HepG2 (cell line): ENCODE data around the gene PTCH1. TPM values are rescaled to one million over a fixed set of nuclear protein-coding genes. Genes with fewer than 3 reads are reported as not detected.

Experiments
- CBFB ChIP-seq: sonication (generic); formaldehyde crosslinking; IDR thresholded peaks from 2 replicates; pipeline ENCODE4 v1.4.0; 2020; ENCODE audit warnings: missing genetic modification reagents
- DNMT1 ChIP-seq: sonication (generic); formaldehyde crosslinking; IDR thresholded peaks from 2 replicates; pipeline ENCODE4 v1.5.1; 2020; ENCODE audit warnings: mild to moderate bottlenecking, missing genetic modification reagents
- GLI4 ChIP-seq: sonication (generic); formaldehyde crosslinking; IDR thresholded peaks from 2 replicates; pipeline ENCODE4 v1.5.1; 2020; ENCODE audit warnings: missing genetic modification reagents, mild to moderate bottlenecking, moderate library complexity, borderline replicate concordance
- KDM2A ChIP-seq: sonication (generic); formaldehyde crosslinking; IDR thresholded peaks from 2 replicates; pipeline ENCODE4 v1.4.0; 2020; ENCODE audit warnings: low read depth, missing genetic modification reagents, borderline replicate concordance
- MTA1 ChIP-seq: sonication (generic); formaldehyde crosslinking; IDR thresholded peaks from 2 replicates; pipeline ENCODE4 v1.4.0; 2020; ENCODE audit warnings: missing genetic modification reagents, mild to moderate bottlenecking, borderline replicate concordance
- NFE2L2 ChIP-seq: fragments of 150-350 bp; IDR thresholded peaks from 2 replicates; pipeline ENCODE4 v1.6.1; 2014; ENCODE audit warnings: low read length
- POLR2AphosphoS2 ChIP-seq: IDR thresholded peaks from 2 replicates; pipeline ENCODE4 v1.6.1; 2011; ENCODE audit warnings: low read depth, low read length, improper control_type of control experiment
- SOX13 ChIP-seq, 3 experiments: fragments of 450-650 bp in 1 of 3; sonication (generic) in 1 of 3; formaldehyde crosslinking in 1 of 3; IDR thresholded peaks in 2 of 3; conservative IDR thresholded peaks in 1 of 3; 2 replicates each; pipeline versions ENCODE4 v1.5.0 to v1.6.1; 2016 to 2020; ENCODE audit warnings: antibody characterized with exemption in 1 of 3, mild to moderate bottlenecking in 1 of 3, missing compliant biosample characterization in 1 of 3, missing genetic modification reagents in 1 of 3, moderate library complexity in 1 of 3
- TBX2 ChIP-seq: sonication (generic); formaldehyde crosslinking; IDR thresholded peaks from 2 replicates; pipeline ENCODE4 v1.5.0; 2020; ENCODE audit warnings: missing genetic modification reagents, mild to moderate bottlenecking, borderline replicate concordance
- ZFY ChIP-seq: sonication (generic); formaldehyde crosslinking; IDR thresholded peaks from 2 replicates; pipeline ENCODE4 v1.4.0; 2020; ENCODE audit warnings: missing genetic modification reagents
- ZNF614 ChIP-seq: IDR thresholded peaks from 2 replicates; pipeline ENCODE4 v1.6.1; 2018; ENCODE audit warnings: missing biosample characterization, missing genetic modification reagents, inconsistent platforms, borderline replicate concordance
- ZNF678 ChIP-seq: sonication (generic); formaldehyde crosslinking; IDR thresholded peaks from 2 replicates; pipeline ENCODE4 v1.4.0; 2020; ENCODE audit warnings: mild to moderate bottlenecking, missing genetic modification reagents
- ZNF761 ChIP-seq: sonication (generic); formaldehyde crosslinking; conservative IDR thresholded peaks from 2 replicates; pipeline ENCODE4 v1.4.0; 2020; ENCODE audit warnings: mild to moderate bottlenecking, missing genetic modification reagents
- ZSCAN20 ChIP-seq: sonication (generic); formaldehyde crosslinking; IDR thresholded peaks from 2 replicates; pipeline ENCODE4 v1.4.0; 2020; ENCODE audit warnings: missing genetic modification reagents, mild to moderate bottlenecking, borderline replicate concordance
- polyA plus RNA-seq, 8 experiments: library from polyadenylated mRNA; depleted of rRNA in 3 of 8; stranded (reverse) in 7 of 8; unstranded in 1 of 8; fragments of >200 nt; fragmentation: Illumina TruSeq in 4 of 8; extraction: Trizol in 4 of 8; gene quantifications; 2 replicates each; pipeline versions ENCODE4 v1.2.1 to v1.2.3, GENCODE V29; 2011 to 2016; ENCODE audit warnings: low read depth in 4 of 8, missing spikeins in 1 of 8, mixed read lengths in 1 of 8; ENCODE audit not compliant: insufficient read depth in 1 of 8
- total RNA-seq, 5 experiments: library from RNA; depleted of rRNA; stranded (reverse); fragments of >200 nt; fragmentation: Illumina TruSeq; extraction: Trizol; gene quantifications; 2 replicates each; pipeline ENCODE4 v1.2.3, GENCODE V29; 2016; ENCODE audit warnings: low read depth in 1 of 5
- TF ChIP-seq, protein P1 (sequence below): sonication (generic); formaldehyde crosslinking; IDR thresholded peaks from one replicate; pipeline ENCODE4 v1.5.1; 2020; ENCODE audit warnings: mild to moderate bottlenecking, missing genetic modification reagents; ENCODE audit errors: not compliant biosample characterization
- TF ChIP-seq, protein P2 (sequence below): sonication (generic); formaldehyde crosslinking; IDR thresholded peaks from 2 replicates; pipeline ENCODE4 v1.8.0; 2022; ENCODE audit warnings: missing genetic modification reagents, low read depth, mild to moderate bottlenecking, borderline replicate concordance
- TF ChIP-seq, protein P3 (sequence below): sonication (generic); formaldehyde crosslinking; IDR thresholded peaks from 2 replicates; pipeline ENCODE4 v1.5.0; 2020; ENCODE audit warnings: missing genetic modification reagents
- TF ChIP-seq, protein P4 (sequence below): sonication (generic); formaldehyde crosslinking; IDR thresholded peaks from 2 replicates; pipeline ENCODE4 v1.8.0; 2022; ENCODE audit warnings: mild to moderate bottlenecking, missing genetic modification reagents; ENCODE audit not compliant: insufficient replicate concordance

PTCH1 gene
- total and polyA plus RNA-seq, 2 of the 13 experiments (the other 11 are each of a cell fraction or from before 2014, with no cell fraction given) = 2.8 to 3.9 TPM

DNA sequence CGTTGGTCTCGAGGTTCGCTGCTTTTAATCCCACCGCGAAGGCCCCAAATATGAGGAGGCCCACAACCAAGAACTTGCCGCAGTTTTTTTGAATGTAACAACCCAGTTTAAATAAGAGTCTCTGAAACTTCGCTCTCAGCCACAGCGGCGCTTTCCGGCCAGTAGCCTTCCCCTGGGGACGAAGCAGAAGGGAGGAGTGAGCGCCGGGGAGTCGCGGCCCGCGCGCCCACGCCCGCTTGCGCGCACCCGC lies 10.4 kb downstream of the PTCH1 start (continued):
- TF ChIP-seq, protein P1, sequence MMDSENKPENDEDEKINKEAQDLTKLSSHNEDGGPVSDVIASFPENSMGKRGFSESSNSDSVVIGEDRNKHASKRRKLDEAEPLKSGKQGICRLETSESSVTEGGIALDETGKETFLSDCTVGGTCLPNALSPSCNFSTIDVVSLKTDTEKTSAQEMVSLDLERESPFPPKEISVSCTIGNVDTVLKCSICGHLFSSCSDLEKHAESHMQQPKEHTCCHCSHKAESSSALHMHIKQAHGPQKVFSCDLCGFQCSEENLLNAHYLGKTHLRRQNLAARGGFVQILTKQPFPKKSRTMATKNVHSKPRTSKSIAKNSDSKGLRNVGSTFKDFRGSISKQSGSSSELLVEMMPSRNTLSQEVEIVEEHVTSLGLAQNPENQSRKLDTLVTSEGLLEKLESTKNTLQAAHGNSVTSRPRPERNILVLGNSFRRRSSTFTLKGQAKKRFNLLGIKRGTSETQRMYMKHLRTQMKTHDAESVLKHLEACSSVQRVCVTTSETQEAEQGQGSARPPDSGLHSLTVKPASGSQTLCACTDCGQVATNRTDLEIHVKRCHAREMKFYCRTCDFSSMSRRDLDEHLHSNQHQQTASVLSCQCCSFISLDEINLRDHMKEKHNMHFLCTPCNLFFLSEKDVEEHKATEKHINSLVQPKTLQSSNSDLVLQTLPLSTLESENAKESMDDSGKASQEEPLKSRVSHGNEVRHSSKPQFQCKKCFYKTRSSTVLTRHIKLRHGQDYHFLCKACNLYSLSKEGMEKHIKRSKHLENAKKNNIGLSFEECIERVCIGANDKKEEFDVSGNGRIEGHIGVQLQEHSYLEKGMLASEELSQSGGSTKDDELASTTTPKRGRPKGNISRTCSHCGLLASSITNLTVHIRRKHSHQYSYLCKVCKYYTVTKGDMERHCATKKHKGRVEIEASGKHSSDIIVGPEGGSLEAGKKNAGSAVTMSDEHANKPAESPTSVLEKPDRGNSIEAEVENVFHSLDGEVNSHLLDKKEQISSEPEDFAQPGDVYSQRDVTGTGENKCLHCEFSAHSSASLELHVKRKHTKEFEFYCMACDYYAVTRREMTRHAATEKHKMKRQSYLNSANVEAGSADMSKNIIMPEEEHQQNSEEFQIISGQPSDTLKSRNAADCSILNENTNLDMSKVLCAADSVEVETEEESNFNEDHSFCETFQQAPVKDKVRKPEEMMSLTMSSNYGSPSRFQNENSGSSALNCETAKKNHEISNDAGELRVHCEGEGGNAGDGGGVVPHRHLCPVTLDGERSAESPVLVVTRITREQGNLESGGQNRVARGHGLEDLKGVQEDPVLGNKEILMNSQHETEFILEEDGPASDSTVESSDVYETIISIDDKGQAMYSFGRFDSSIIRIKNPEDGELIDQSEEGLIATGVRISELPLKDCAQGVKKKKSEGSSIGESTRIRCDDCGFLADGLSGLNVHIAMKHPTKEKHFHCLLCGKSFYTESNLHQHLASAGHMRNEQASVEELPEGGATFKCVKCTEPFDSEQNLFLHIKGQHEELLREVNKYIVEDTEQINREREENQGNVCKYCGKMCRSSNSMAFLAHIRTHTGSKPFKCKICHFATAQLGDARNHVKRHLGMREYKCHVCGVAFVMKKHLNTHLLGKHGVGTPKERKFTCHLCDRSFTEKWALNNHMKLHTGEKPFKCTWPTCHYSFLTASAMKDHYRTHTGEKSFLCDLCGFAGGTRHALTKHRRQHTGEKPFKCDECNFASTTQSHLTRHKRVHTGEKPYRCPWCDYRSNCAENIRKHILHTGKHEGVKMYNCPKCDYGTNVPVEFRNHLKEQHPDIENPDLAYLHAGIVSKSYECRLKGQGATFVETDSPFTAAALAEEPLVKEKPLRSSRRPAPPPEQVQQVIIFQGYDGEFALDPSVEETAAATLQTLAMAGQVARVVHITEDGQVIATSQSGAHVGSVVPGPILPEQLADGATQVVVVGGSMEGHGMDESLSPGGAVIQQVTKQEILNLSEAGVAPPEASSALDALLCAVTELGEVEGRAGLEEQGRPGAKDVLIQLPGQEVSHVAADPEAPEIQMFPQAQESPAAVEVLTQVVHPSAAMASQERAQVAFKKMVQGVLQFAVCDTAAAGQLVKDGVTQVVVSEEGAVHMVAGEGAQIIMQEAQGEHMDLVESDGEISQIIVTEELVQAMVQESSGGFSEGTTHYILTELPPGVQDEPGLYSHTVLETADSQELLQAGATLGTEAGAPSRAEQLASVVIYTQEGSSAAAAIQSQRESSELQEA = peak; percentile 25
- TF ChIP-seq, protein P2, sequence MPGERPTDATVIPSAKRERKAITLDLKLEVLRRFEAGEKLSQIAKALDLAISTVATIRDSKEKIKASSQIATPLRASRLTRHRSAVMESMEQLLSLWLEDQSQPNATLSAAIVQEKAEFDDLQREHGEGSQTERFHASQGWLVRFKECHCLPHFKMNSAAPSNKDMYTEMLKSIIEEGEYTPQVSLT = no peak
- TF ChIP-seq TBX2 (CRISPR knock-in tag) (peak; percentile 17; the same call in 1 of the 2 replicates), ZSCAN20 (CRISPR knock-in tag) (0 out of 2 replicates have a peak, but pooled peaks have one; percentile 20), DNMT1 (CRISPR knock-in tag) (no peak), GLI4 (CRISPR knock-in tag) (no peak), ZNF761 (CRISPR knock-in tag) (no peak), CBFB (CRISPR knock-in tag) (no peak), NFE2L2 (no peak), ZFY (CRISPR knock-in tag) (0 out of 2 replicates have a peak, but pooled peaks have one; percentile 49), POLR2AphosphoS2 (no peak), ZNF678 (CRISPR knock-in tag) (no peak), ZNF614 (CRISPR knock-in tag) (no peak), MTA1 (peak; percentile 49; the same call in 1 of the 2 replicates), KDM2A (CRISPR knock-in tag) (0 out of 2 replicates have a peak, but pooled peaks have one; percentile 2), SOX13 (IDR thresholded peaks at IDR 0.05) (0 out of 2 replicates have a peak, but pooled peaks have one; percentile 2), SOX13 (CRISPR knock-in tag; conservative IDR thresholded peaks at IDR 0.05 in 1 of 2, IDR thresholded peaks at IDR 0.05 in 1 of 2) (no peak)
- TF ChIP-seq, protein P3, sequence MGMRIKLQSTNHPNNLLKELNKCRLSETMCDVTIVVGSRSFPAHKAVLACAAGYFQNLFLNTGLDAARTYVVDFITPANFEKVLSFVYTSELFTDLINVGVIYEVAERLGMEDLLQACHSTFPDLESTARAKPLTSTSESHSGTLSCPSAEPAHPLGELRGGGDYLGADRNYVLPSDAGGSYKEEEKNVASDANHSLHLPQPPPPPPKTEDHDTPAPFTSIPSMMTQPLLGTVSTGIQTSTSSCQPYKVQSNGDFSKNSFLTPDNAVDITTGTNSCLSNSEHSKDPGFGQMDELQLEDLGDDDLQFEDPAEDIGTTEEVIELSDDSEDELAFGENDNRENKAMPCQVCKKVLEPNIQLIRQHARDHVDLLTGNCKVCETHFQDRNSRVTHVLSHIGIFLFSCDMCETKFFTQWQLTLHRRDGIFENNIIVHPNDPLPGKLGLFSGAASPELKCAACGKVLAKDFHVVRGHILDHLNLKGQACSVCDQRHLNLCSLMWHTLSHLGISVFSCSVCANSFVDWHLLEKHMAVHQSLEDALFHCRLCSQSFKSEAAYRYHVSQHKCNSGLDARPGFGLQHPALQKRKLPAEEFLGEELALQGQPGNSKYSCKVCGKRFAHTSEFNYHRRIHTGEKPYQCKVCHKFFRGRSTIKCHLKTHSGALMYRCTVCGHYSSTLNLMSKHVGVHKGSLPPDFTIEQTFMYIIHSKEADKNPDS = no peak
- TF ChIP-seq, protein P4, sequence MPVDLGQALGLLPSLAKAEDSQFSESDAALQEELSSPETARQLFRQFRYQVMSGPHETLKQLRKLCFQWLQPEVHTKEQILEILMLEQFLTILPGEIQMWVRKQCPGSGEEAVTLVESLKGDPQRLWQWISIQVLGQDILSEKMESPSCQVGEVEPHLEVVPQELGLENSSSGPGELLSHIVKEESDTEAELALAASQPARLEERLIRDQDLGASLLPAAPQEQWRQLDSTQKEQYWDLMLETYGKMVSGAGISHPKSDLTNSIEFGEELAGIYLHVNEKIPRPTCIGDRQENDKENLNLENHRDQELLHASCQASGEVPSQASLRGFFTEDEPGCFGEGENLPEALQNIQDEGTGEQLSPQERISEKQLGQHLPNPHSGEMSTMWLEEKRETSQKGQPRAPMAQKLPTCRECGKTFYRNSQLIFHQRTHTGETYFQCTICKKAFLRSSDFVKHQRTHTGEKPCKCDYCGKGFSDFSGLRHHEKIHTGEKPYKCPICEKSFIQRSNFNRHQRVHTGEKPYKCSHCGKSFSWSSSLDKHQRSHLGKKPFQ (CRISPR knock-in tag) = no peak
